OCI-LY3 (cell line): ENCODE measurements around the gene CX3CL1.

Source experiments
- EZH2phosphoT487 ChIP-seq: fragments of 200-600 bp; shearing (Covaris generic); IDR thresholded peaks from 2 replicates; pipeline ENCODE4 v1.6.1; 2018; ENCODE audit warnings: antibody characterized with exemption, mixed run types, low read depth
- TF ChIP-seq, protein P1 (sequence below): fragments of 200-600, 300-600 bp; sonication (generic); IDR thresholded peaks from 2 replicates; pipeline ENCODE4 v1.5.1; 2014; ENCODE audit warnings: antibody characterized with exemption, low read length, low read depth

DNA sequence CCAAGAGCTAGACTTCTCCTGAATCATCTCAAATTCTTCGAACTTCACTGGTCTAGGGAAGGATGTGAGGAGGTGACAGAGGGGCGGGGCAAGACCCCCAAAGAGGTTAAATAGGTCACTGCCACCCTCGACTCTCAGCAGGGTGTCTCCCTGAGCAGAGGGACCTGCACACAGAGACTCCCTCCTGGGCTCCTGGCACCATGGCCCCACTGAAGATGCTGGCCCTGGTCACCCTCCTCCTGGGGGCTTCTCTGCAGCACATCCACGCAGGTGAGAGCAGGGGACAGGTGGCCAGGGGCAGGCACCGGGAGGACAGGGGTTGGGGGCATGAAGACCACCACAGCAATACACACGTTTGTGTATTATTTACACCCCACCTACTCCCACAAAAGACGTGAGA lies 41.4 kb downstream of the CX3CL1 start:
- TF ChIP-seq, protein P1, sequence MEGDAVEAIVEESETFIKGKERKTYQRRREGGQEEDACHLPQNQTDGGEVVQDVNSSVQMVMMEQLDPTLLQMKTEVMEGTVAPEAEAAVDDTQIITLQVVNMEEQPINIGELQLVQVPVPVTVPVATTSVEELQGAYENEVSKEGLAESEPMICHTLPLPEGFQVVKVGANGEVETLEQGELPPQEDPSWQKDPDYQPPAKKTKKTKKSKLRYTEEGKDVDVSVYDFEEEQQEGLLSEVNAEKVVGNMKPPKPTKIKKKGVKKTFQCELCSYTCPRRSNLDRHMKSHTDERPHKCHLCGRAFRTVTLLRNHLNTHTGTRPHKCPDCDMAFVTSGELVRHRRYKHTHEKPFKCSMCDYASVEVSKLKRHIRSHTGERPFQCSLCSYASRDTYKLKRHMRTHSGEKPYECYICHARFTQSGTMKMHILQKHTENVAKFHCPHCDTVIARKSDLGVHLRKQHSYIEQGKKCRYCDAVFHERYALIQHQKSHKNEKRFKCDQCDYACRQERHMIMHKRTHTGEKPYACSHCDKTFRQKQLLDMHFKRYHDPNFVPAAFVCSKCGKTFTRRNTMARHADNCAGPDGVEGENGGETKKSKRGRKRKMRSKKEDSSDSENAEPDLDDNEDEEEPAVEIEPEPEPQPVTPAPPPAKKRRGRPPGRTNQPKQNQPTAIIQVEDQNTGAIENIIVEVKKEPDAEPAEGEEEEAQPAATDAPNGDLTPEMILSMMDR: no peak
- TF ChIP-seq EZH2phosphoT487: no peak
